Thyroid gland (tissue), 4 donors: Measurements from ENCODE around the gene KCNJ6.

Experiments
- CTCF ChIP-seq, 6 experiments: fragments of 200-600 bp in 3 of 6; fragments of 450-650 bp in 3 of 6; sonication (generic) in 3 of 6; IDR thresholded peaks; one replicate each; pipeline ENCODE4 v1.5.1; 2016 to 2019; ENCODE audit warnings: antibody characterized with exemption in 6 of 6, mild to moderate bottlenecking in 2 of 6, inconsistent platforms in 1 of 6, moderate library complexity in 1 of 6
- POLR2A ChIP-seq, 2 donors: fragments of 450-650 bp; IDR thresholded peaks; one replicate each; pipeline ENCODE4 v1.6.1; 2017; ENCODE audit warnings: antibody characterized with exemption in 2 of 2, mild to moderate bottlenecking in 2 of 2, moderate library complexity in 1 of 2

DNA sequence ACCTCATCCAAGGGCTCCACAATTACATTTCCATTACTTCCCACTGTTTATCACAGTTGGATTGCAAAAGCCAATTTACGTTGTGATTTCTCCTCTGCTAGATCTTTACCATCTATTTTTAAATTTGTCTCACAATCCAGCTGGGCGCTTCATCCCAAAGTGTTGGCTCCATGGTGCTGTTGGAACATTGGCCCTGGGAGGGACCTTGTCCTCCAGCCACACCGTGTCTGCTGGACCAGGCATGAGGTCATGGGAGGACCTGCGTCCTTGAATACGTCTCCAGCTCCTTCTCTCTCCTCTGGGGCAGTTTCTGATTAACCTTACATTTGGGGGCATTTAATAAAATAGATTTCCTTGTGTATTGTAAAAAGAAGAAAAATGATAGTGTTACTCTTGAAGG is 125.4 kb downstream of the KCNJ6 start:
- TF ChIP-seq CTCF (IDR thresholded peaks at IDR 0.05) (no peak), POLR2A (IDR thresholded peaks at IDR 0.05) (no peak)
